Esophagus squamous epithelium (tissue), 4 donors: ENCODE data around the gene HCFC2.

Experiments used
- POLR2A ChIP-seq, 4 donors: fragments of 450-650 bp; IDR thresholded peaks; one replicate each; pipeline ENCODE4 v1.6.1; 2017; ENCODE audit warnings: antibody characterized with exemption in 4 of 4, mild to moderate bottlenecking in 4 of 4, moderate library complexity in 3 of 4
- TF ChIP-seq, protein P1 (sequence below), 6 experiments: fragments of 450-650 bp in 4 of 6; fragments of 200-600 bp in 2 of 6; sonication (generic) in 2 of 6; IDR thresholded peaks; one replicate each; pipeline ENCODE4 v1.5.1; 2016 to 2019; ENCODE audit warnings: antibody characterized with exemption in 6 of 6, mild to moderate bottlenecking in 4 of 6, moderate library complexity in 4 of 6

GRCh38 chr12:104024348-104024747 lies 40.0 kb upstream of the HCFC2 start:
- TF ChIP-seq, protein P1, sequence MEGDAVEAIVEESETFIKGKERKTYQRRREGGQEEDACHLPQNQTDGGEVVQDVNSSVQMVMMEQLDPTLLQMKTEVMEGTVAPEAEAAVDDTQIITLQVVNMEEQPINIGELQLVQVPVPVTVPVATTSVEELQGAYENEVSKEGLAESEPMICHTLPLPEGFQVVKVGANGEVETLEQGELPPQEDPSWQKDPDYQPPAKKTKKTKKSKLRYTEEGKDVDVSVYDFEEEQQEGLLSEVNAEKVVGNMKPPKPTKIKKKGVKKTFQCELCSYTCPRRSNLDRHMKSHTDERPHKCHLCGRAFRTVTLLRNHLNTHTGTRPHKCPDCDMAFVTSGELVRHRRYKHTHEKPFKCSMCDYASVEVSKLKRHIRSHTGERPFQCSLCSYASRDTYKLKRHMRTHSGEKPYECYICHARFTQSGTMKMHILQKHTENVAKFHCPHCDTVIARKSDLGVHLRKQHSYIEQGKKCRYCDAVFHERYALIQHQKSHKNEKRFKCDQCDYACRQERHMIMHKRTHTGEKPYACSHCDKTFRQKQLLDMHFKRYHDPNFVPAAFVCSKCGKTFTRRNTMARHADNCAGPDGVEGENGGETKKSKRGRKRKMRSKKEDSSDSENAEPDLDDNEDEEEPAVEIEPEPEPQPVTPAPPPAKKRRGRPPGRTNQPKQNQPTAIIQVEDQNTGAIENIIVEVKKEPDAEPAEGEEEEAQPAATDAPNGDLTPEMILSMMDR (IDR thresholded peaks at IDR 0.05), result no peak
- no peak for TF ChIP-seq POLR2A (IDR thresholded peaks at IDR 0.05)
